Central memory CD4-positive, alpha-beta T cell (primary cell): Measurements from ENCODE around the gene TGFBRAP1.

Source experiments
- DNase-seq: peaks from one replicate; pipeline ENCODE4 v3.0.0; 2022

TGFBRAP1 gene

GRCh38 chr2:105313877-105314276 lies 15.7 kb downstream of the TGFBRAP1 start:
- no peak for DNase-seq

- no peak for DNase-seq
Observed at GRCh38 chr2:105309147-105309545, 20.4 kb downstream of the TGFBRAP1 start.

GRCh38 chr2:105308382-105309146 lies 21.0 kb downstream of the TGFBRAP1 start:
- no peak for DNase-seq

- no peak for DNase-seq
Observed at GRCh38 chr2:105307962-105308361, 21.6 kb downstream of the TGFBRAP1 start.

- no peak for DNase-seq
Observed at GRCh38 chr2:105307550-105307949, 22.0 kb downstream of the TGFBRAP1 start.

- DNase-seq, result no peak
Observed at GRCh38 chr2:105307146-105307545, 22.4 kb downstream of the TGFBRAP1 start.

GRCh38 chr2:105301646-105302045 lies 27.9 kb downstream of the TGFBRAP1 start:
- no peak for DNase-seq

GRCh38 chr2:105299290-105299689 lies 30.2 kb downstream of the TGFBRAP1 start:
- DNase-seq, result no peak

GRCh38 chr2:105298017-105298416 lies 31.5 kb downstream of the TGFBRAP1 start:
- no peak for DNase-seq

- DNase-seq, result no peak
Observed at GRCh38 chr2:105297216-105297615, 32.3 kb downstream of the TGFBRAP1 start.

- DNase-seq, result no peak
Observed at GRCh38 chr2:105296017-105296611, 33.4 kb downstream of the TGFBRAP1 start.

GRCh38 chr2:105294844-105295481 lies 34.6 kb downstream of the TGFBRAP1 start:
- DNase-seq, result no peak

GRCh38 chr2:105294046-105294445 lies 35.5 kb downstream of the TGFBRAP1 start:
- DNase-seq, result no peak

GRCh38 chr2:105291981-105292380 lies 37.6 kb downstream of the TGFBRAP1 start:
- no peak for DNase-seq

GRCh38 chr2:105290981-105291660 lies 38.4 kb downstream of the TGFBRAP1 start:
- DNase-seq, result no peak

GRCh38 chr2:105288133-105288532 lies 41.4 kb downstream of the TGFBRAP1 start:
- DNase-seq, result no peak

GRCh38 chr2:105287692-105288091 lies 41.8 kb downstream of the TGFBRAP1 start:
- no peak for DNase-seq

GRCh38 chr2:105283532-105283931 lies 46.0 kb downstream of the TGFBRAP1 start:
- no peak for DNase-seq

GRCh38 chr2:105280281-105280680 lies 49.3 kb downstream of the TGFBRAP1 start:
- DNase-seq, result no peak

GRCh38 chr2:105279126-105279525 lies 50.4 kb downstream of the TGFBRAP1 start:
- DNase-seq, result no peak

- DNase-seq, result no peak
Observed at GRCh38 chr2:105278654-105279053, 50.9 kb downstream of the TGFBRAP1 start.

- DNase-seq, result no peak
Observed at GRCh38 chr2:105274046-105274445, 55.5 kb downstream of the TGFBRAP1 start.

GRCh38 chr2:105272176-105272575 lies 57.4 kb downstream of the TGFBRAP1 start:
- DNase-seq, result no peak
